Measurements from ENCODE around the gene SLC4A3. TPM values are rescaled to one million over a fixed set of nuclear protein-coding genes. Genes with fewer than 3 reads are reported as not detected.

SLC4A3 gene
- total and polyA plus RNA-seq, 2 donors: 0.47 to 6.9 TPM

- H3K27ac ChIP-seq (ENCODE audit: low read depth in 1 of 2, low read length in 1 of 2): no peak overlapping the region
- H3K27me3 ChIP-seq (ENCODE audit: control insufficient read depth in 2 of 2, insufficient read depth in 1 of 2, low read length in 1 of 2): peaks cover 0 to 22% of the 10 kb centered on the region in 2 donors
- H3K4me3 ChIP-seq (ENCODE audit: low read length in 2 of 2): no peak overlapping the region
- H3K4me1 ChIP-seq (ENCODE audit: control insufficient read depth in 2 of 2, insufficient read depth in 2 of 2, low read length in 2 of 2): no peaks in the 10 kb centered on the region
- 86% methylated on average over 19 of the region's 19 CpGs for WGBS
- DNase-seq (ENCODE audit: low read depth in 6 of 9, low spot score in 9 of 9): no peak
- H3K36me3 ChIP-seq (ENCODE audit: control insufficient read depth in 2 of 2, insufficient read depth in 2 of 2, low read length in 1 of 2): no peaks in the 10 kb centered on the region
- no peaks in the 10 kb centered on the region for H3K9me3 ChIP-seq (ENCODE audit: control insufficient read depth in 2 of 2, insufficient read depth in 1 of 2, low read length in 1 of 2)
Measured at GRCh38 chr2:219687882-219688559, 60.6 kb downstream of the SLC4A3 start.

- H3K36me3 ChIP-seq (ENCODE audit: control insufficient read depth in 2 of 2, insufficient read depth in 2 of 2, low read length in 1 of 2): no peaks in the 10 kb centered on the region
- DNase-seq (ENCODE audit: low read depth in 6 of 9, low spot score in 9 of 9): no peak
- 87% methylated on average over 23 of the region's 23 CpGs for WGBS
- H3K4me3 ChIP-seq (ENCODE audit: low read length in 2 of 2): no peak overlapping the region
- H3K27ac ChIP-seq (ENCODE audit: low read depth in 1 of 2, low read length in 1 of 2): peak overlapping the region in 1 of 2 donors; percentile 39
- H3K27me3 ChIP-seq (ENCODE audit: control insufficient read depth in 2 of 2, insufficient read depth in 1 of 2, low read length in 1 of 2): peaks cover 0 to 25% of the 10 kb centered on the region in 2 donors
- H3K9me3 ChIP-seq (ENCODE audit: control insufficient read depth in 2 of 2, insufficient read depth in 1 of 2, low read length in 1 of 2): no peaks in the 10 kb centered on the region
- H3K4me1 ChIP-seq (ENCODE audit: control insufficient read depth in 2 of 2, insufficient read depth in 2 of 2, low read length in 2 of 2): no peaks in the 10 kb centered on the region
Measured at GRCh38 chr2:219688560-219689445, 61.4 kb downstream of the SLC4A3 start.

GRCh38 chr2:219689676-219690628 lies 62.5 kb downstream of the SLC4A3 start:
- Histone ChIP-seq H3K36me3 (ENCODE audit: control insufficient read depth in 2 of 2, insufficient read depth in 2 of 2, low read length in 1 of 2) (no peaks in the 10 kb centered on the region), H3K4me3 (ENCODE audit: low read length in 2 of 2) (no peak overlapping the region), H3K4me1 (ENCODE audit: control insufficient read depth in 2 of 2, insufficient read depth in 2 of 2, low read length in 2 of 2) (no peaks in the 10 kb centered on the region), H3K27me3 (ENCODE audit: control insufficient read depth in 2 of 2, insufficient read depth in 1 of 2, low read length in 1 of 2) (peaks cover 0 to 21% of the 10 kb centered on the region in 2 donors), H3K27ac (ENCODE audit: low read depth in 1 of 2, low read length in 1 of 2) (no peak overlapping the region), H3K9me3 (ENCODE audit: control insufficient read depth in 2 of 2, insufficient read depth in 1 of 2, low read length in 1 of 2) (no peaks in the 10 kb centered on the region)
- 50% methylated on average over 17 of the region's 17 CpGs for WGBS
- peak in 8 of 9 donors; percentile 12 to 64 (median 32) for DNase-seq (ENCODE audit: low read depth in 6 of 9, low spot score in 9 of 9)

- H3K36me3 ChIP-seq (ENCODE audit: control insufficient read depth in 2 of 2, insufficient read depth in 2 of 2, low read length in 1 of 2): no peaks in the 10 kb centered on the region
- no peaks in the 10 kb centered on the region for H3K9me3 ChIP-seq (ENCODE audit: control insufficient read depth in 2 of 2, insufficient read depth in 1 of 2, low read length in 1 of 2)
- peaks cover 0 to 20% of the 10 kb centered on the region in 2 donors for H3K27me3 ChIP-seq (ENCODE audit: control insufficient read depth in 2 of 2, insufficient read depth in 1 of 2, low read length in 1 of 2)
- no peak overlapping the region for H3K4me3 ChIP-seq (ENCODE audit: low read length in 2 of 2)
- WGBS: 87% methylated on average over 10 of the region's 10 CpGs
- no peaks in the 10 kb centered on the region for H3K4me1 ChIP-seq (ENCODE audit: control insufficient read depth in 2 of 2, insufficient read depth in 2 of 2, low read length in 2 of 2)
- DNase-seq (ENCODE audit: low read depth in 6 of 9, low spot score in 9 of 9): no peak
- H3K27ac ChIP-seq (ENCODE audit: low read depth in 1 of 2, low read length in 1 of 2): no peak overlapping the region
Measured at GRCh38 chr2:219691571-219691970, 64.1 kb downstream of the SLC4A3 start.

Other genes with a start within 250 kb of the SLC4A3 start
- 33.6 TPM for gene DNPEP, start 239.7 kb upstream of the SLC4A3 start, total RNA-seq
- 105 TPM for gene DNPEP, start 239.7 kb upstream of the SLC4A3 start, polyA plus RNA-seq
- gene DES, start 209.3 kb upstream of the SLC4A3 start, total RNA-seq: 3.4 TPM
- 21.6 TPM for gene DES, start 209.3 kb upstream of the SLC4A3 start, polyA plus RNA-seq
- 1.3 TPM for gene SPEG, start 192.8 kb upstream of the SLC4A3 start, total RNA-seq
- gene SPEG, start 192.8 kb upstream of the SLC4A3 start, polyA plus RNA-seq: 19.8 TPM
- gene GMPPA, start 128.7 kb upstream of the SLC4A3 start, total RNA-seq: 17.6 TPM
- gene GMPPA, start 128.7 kb upstream of the SLC4A3 start, polyA plus RNA-seq: 32.7 TPM
- gene ASIC4, start 113.1 kb upstream of the SLC4A3 start, total RNA-seq: 0.05 TPM
- gene ASIC4, start 113.1 kb upstream of the SLC4A3 start, polyA plus RNA-seq: 0.23 TPM
- 8.5 TPM for gene CHPF, start 83.8 kb upstream of the SLC4A3 start, total RNA-seq
- gene CHPF, start 83.8 kb upstream of the SLC4A3 start, polyA plus RNA-seq: 17.5 TPM
- 0.52 TPM for gene TMEM198, start 83.6 kb upstream of the SLC4A3 start, total RNA-seq
- gene TMEM198, start 83.6 kb upstream of the SLC4A3 start, polyA plus RNA-seq: 3.7 TPM
- 9.6 TPM for gene OBSL1, start 56.1 kb upstream of the SLC4A3 start, total RNA-seq
- gene OBSL1, start 56.1 kb upstream of the SLC4A3 start, polyA plus RNA-seq: 34.2 TPM
- gene INHA, start 55.3 kb upstream of the SLC4A3 start, total RNA-seq: 0.05 TPM
- 0.71 TPM for gene INHA, start 55.3 kb upstream of the SLC4A3 start, polyA plus RNA-seq
- 27.8 TPM for gene STK11IP, start 29.8 kb upstream of the SLC4A3 start, total RNA-seq
- gene STK11IP, start 29.8 kb upstream of the SLC4A3 start, polyA plus RNA-seq: 68.7 TPM

All from thymus (tissue), 11 donors.